Measurements from ENCODE around the gene TOP2B.

TOP2B gene

GRCh38 chr3:25633919-25634318 is 30.8 kb downstream of the TOP2B start:
- Mint-ChIP-seq H3K27ac (ENCODE audit: low read depth) (peak overlapping the region; percentile 56), H3K27me3 (no peaks in the 10 kb centered on the region), H3K9me3 (no peaks in the 10 kb centered on the region), H3K36me3 (ENCODE audit: insufficient read depth) (peaks cover 65% of the 10 kb centered on the region), H3K4me1 (peaks cover 16% of the 10 kb centered on the region), H3K4me3 (no peak overlapping the region)
- DNase-seq (ENCODE audit: low spot score in 2 of 2) (no peak), ATAC-seq (replicated peaks; ENCODE audit: extremely low read depth, poor library complexity, severe bottlenecking) (no peak)

GRCh38 chr3:25631989-25632388 is 32.7 kb downstream of the TOP2B start:
- DNase-seq (ENCODE audit: low spot score in 2 of 2) (no peak), ATAC-seq (replicated peaks; ENCODE audit: extremely low read depth, poor library complexity, severe bottlenecking) (no peak)
- Mint-ChIP-seq H3K27me3 (no peaks in the 10 kb centered on the region), H3K36me3 (ENCODE audit: insufficient read depth) (peaks cover 68% of the 10 kb centered on the region), H3K9me3 (no peaks in the 10 kb centered on the region), H3K27ac (ENCODE audit: low read depth) (no peak overlapping the region), H3K4me1 (peaks cover 16% of the 10 kb centered on the region), H3K4me3 (no peak overlapping the region)

DNA sequence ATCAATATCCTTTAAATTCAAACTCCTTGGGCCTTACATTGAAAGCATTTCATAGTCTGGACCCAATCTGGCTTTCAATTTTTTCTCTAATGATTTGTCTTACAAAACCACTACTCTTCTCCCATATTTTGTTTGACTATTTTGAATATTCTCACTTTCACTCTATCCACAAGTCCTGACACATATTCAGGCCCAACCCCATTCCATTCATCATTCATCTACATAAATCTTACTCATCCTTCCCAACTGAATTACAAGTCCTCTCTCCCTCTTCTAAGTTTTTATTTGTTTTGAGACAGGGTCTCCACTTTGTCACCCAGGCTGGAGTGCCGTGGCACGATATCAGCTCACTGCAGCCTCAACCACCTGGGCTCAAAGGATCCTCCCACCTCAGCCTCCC is 43.6 kb downstream of the TOP2B start:
- Mint-ChIP-seq H3K27me3 (no peaks in the 10 kb centered on the region), H3K4me3 (no peak overlapping the region), H3K4me1 (peaks cover 12% of the 10 kb centered on the region), H3K9me3 (no peaks in the 10 kb centered on the region), H3K27ac (ENCODE audit: low read depth) (no peak overlapping the region), H3K36me3 (ENCODE audit: insufficient read depth) (peaks cover 58% of the 10 kb centered on the region)
- ATAC-seq (replicated peaks; ENCODE audit: extremely low read depth, poor library complexity, severe bottlenecking) (no peak), DNase-seq (ENCODE audit: low spot score in 2 of 2) (no peak)

DNA sequence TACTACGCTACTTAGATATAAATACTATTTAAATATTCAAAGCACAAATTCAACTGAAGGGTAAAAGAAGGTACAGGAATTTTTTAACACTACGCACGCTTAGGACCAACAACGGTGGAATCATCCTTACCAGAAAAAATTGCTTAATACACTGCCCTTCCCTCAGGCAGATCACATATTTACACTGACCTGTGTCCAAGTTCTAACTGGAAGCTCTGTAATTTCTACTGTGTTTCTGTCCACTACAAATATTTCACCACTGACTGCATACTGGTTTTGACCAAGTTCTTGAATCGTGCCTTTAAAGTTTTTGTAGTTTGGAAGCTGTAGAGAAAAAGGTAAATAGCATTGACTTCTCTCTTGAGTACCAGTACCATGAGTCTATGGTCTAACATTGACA is 44.2 kb downstream of the TOP2B start:
- DNase-seq (ENCODE audit: low spot score in 2 of 2) (no peak), ATAC-seq (replicated peaks; ENCODE audit: extremely low read depth, poor library complexity, severe bottlenecking) (no peak)
- Mint-ChIP-seq H3K27ac (ENCODE audit: low read depth) (no peak overlapping the region), H3K9me3 (no peaks in the 10 kb centered on the region), H3K4me1 (peaks cover 12% of the 10 kb centered on the region), H3K36me3 (ENCODE audit: insufficient read depth) (peaks cover 56% of the 10 kb centered on the region), H3K4me3 (no peak overlapping the region), H3K27me3 (no peaks in the 10 kb centered on the region)

DNA sequence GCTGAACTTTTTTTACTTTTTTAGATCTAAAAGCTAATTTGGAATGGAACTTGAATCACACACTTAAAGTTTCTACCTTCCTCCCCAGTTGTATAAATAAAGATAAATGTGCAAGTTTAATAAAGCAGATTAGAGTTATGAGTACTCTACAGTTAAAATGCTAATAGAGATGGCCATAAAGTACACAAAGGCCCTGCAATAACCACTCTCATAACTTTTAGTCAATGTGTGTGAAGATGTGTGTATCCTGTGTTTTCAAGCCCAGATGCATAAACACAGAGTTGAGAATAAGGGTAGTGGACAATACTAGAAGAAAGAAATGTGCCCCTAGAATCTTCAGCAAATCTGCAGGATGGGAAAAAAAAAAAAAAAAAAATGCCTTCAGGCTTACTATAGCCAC is 45.3 kb downstream of the TOP2B start:
- peaks cover 12% of the 10 kb centered on the region for H3K4me1 Mint-ChIP-seq
- peak overlapping the region; percentile 21 for H3K27ac Mint-ChIP-seq (ENCODE audit: low read depth)
- no peak for DNase-seq (ENCODE audit: low spot score in 2 of 2)
- no peak for ATAC-seq (replicated peaks; ENCODE audit: extremely low read depth, poor library complexity, severe bottlenecking)
- H3K27me3 Mint-ChIP-seq, result no peaks in the 10 kb centered on the region
- H3K9me3 Mint-ChIP-seq, result no peaks in the 10 kb centered on the region
- peaks cover 53% of the 10 kb centered on the region for H3K36me3 Mint-ChIP-seq (ENCODE audit: insufficient read depth)
- no peak overlapping the region for H3K4me3 Mint-ChIP-seq

DNA sequence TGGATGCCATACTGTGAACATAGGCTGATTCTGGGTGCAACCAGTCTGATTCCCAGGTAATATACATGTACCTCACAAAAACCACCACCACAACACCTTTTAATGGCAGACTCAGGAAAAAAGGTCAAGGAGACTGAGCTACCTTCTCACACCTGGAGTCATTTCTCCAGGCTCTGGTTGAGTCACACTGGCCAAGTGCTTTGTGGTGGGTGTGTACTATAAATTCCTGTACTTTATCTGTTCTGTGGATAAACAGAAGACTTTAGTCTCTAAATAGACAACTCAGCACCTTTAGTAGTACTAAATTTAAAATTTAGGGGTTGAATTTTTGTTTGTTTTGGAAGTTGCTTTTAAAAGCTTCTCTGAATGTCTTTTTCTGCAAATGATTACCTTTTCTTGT is 46.7 kb downstream of the TOP2B start:
- Mint-ChIP-seq H3K4me3 (no peak overlapping the region), H3K4me1 (peaks cover 12% of the 10 kb centered on the region), H3K27me3 (no peaks in the 10 kb centered on the region), H3K27ac (ENCODE audit: low read depth) (peak overlapping the region; percentile 21), H3K9me3 (no peaks in the 10 kb centered on the region), H3K36me3 (ENCODE audit: insufficient read depth) (peaks cover 54% of the 10 kb centered on the region)
- DNase-seq (ENCODE audit: low spot score in 2 of 2), result no peak
- no peak for ATAC-seq (replicated peaks; ENCODE audit: extremely low read depth, poor library complexity, severe bottlenecking)

DNA sequence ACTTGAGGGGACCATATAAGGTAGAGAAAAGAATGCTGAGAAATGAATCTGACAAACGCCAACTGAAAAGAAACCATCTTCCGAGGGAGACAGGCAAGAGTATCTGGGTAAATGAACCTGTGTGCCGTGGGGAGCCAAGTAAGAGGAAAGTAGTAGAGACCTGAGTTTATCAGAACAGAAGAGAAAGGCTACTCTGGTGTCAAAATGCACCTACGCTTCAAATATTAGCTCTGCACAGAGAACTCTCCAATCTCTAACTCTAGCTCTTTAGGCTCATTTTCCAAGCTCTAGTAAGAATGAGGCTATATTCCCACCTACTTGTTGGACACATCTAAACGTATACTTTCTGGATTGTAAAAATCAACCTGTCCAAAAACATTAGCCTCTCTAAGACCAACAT is 53.5 kb downstream of the TOP2B start:
- Mint-ChIP-seq H3K36me3 (ENCODE audit: insufficient read depth) (peaks cover 65% of the 10 kb centered on the region), H3K27me3 (no peaks in the 10 kb centered on the region), H3K4me3 (no peak overlapping the region), H3K27ac (ENCODE audit: low read depth) (no peak overlapping the region), H3K4me1 (peaks cover 16% of the 10 kb centered on the region), H3K9me3 (no peaks in the 10 kb centered on the region)
- DNase-seq (ENCODE audit: low spot score in 2 of 2), result no peak
- no peak for ATAC-seq (replicated peaks; ENCODE audit: extremely low read depth, poor library complexity, severe bottlenecking)

GRCh38 chr3:25610779-25611178 is 53.9 kb downstream of the TOP2B start:
- H3K36me3 Mint-ChIP-seq (ENCODE audit: insufficient read depth), result peaks cover 67% of the 10 kb centered on the region
- H3K4me1 Mint-ChIP-seq, result peaks cover 16% of the 10 kb centered on the region

DNA sequence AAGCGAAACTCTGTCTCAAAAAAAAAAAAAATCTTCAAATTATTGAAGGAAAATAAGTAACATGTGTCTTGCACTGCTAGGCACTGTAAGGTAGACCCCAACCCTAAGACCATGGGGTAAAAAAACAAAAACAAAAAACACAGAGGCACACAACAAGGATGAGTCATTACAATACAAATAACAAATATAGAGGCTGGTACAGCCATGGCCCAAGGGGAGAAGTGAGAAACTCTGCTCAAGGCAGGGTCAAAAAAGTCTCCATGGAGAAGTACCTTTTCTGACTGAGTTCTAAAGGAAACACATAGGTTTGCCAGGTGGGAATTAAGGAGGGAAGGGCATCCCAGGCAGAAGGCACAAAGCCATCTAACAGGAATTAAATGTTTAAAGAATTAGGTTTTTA is 54.5 kb downstream of the TOP2B start:
- Mint-ChIP-seq H3K27me3 (no peaks in the 10 kb centered on the region), H3K36me3 (ENCODE audit: insufficient read depth) (peaks cover 71% of the 10 kb centered on the region), H3K9me3 (no peaks in the 10 kb centered on the region), H3K27ac (ENCODE audit: low read depth) (peak overlapping the region; percentile 56), H3K4me1 (peaks cover 16% of the 10 kb centered on the region), H3K4me3 (no peak overlapping the region)
- ATAC-seq (replicated peaks; ENCODE audit: extremely low read depth, poor library complexity, severe bottlenecking), result no peak
- no peak for DNase-seq (ENCODE audit: low spot score in 2 of 2)

More at GRCh38 chr3:25610779-25611178, 53.9 kb downstream of the TOP2B start:
- Mint-ChIP-seq H3K27ac (ENCODE audit: low read depth) (peak overlapping the region; percentile 56), H3K27me3 (no peaks in the 10 kb centered on the region), H3K4me3 (no peak overlapping the region), H3K9me3 (no peaks in the 10 kb centered on the region)
- ATAC-seq (replicated peaks; ENCODE audit: extremely low read depth, poor library complexity, severe bottlenecking) (no peak), DNase-seq (ENCODE audit: low spot score in 2 of 2) (no peak)

DNA sequence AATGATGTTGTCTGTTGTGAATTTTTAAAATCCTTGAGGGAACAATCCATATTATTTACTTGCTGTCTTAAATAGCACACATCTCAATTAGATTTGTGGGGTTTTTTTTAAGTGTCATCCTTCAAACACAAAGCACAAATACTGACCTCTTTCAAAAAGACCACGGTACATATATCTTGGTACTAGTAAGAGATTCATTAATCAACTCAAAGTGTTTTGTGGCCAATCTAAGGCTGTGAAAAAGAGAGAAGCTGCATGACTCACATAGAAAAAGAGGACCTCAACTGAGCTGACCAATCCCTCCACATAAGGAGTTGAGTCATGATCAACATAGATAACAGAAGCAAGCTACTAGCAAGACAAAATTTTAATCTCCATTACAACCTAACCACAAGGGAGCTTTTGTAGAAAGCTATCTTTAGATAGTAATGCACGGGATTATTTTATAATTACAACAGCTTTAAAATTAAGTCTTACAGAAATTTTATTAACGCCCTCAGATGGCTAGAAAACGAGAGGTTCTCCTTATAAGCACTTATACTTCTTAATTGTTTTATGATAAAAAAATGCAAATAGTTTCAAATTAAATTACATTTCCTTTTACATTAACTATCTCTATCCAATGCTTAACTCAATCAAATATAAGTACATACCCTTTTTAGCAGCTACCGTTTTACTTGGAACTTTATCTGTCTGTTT is 60.5 kb downstream of the TOP2B start:
- Mint-ChIP-seq H3K27me3 (no peaks in the 10 kb centered on the region), H3K9me3 (no peaks in the 10 kb centered on the region), H3K4me1 (no peaks in the 10 kb centered on the region), H3K27ac (ENCODE audit: low read depth) (peak overlapping the region; percentile 46), H3K4me3 (no peak overlapping the region), H3K36me3 (ENCODE audit: insufficient read depth) (peaks cover 63% of the 10 kb centered on the region)
- ATAC-seq (replicated peaks; ENCODE audit: extremely low read depth, poor library complexity, severe bottlenecking) (no peak), DNase-seq (ENCODE audit: low spot score in 2 of 2) (no peak)

GRCh38 chr3:25603703-25604102 is 61.0 kb downstream of the TOP2B start:
- ATAC-seq (replicated peaks; ENCODE audit: extremely low read depth, poor library complexity, severe bottlenecking), result no peak

DNA sequence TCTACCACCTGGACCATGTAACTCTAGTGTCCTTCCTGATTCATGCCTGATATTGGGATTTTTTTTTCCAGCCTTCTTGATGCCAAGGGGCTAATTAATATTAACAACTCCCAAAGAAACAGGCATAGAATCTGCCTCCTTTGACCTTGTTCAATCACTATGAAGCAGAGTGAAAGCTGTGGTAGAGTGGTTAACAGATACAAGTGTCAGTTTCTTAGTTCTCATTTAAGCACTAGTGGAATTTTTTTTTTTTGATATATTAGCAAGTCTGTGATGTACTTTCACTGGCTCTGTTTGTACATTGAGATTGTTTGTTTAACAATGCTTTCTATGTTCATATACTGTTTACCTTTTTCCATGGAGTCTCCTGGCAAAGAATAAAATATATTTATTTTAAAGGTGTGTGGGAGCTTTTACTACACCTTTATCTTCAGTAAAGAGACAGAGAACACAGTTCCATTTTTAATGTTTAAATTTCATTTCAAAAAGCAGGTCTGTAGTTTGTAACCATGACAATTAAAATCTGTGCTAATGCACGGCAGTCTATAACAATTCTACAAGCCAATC is 67.1 kb downstream of the TOP2B start:
- Mint-ChIP-seq H3K9me3 (no peaks in the 10 kb centered on the region), H3K4me3 (no peak overlapping the region), H3K27me3 (no peaks in the 10 kb centered on the region), H3K4me1 (no peaks in the 10 kb centered on the region), H3K27ac (ENCODE audit: low read depth) (peak overlapping the region; percentile 54), H3K36me3 (ENCODE audit: insufficient read depth) (peaks cover 36% of the 10 kb centered on the region)
- DNase-seq (ENCODE audit: low spot score in 2 of 2) (no peak), ATAC-seq (replicated peaks; ENCODE audit: extremely low read depth, poor library complexity, severe bottlenecking) (no peak)

More at GRCh38 chr3:25603703-25604102, 61.0 kb downstream of the TOP2B start:
- Mint-ChIP-seq H3K9me3 (no peaks in the 10 kb centered on the region), H3K4me3 (no peak overlapping the region), H3K27me3 (no peaks in the 10 kb centered on the region), H3K36me3 (ENCODE audit: insufficient read depth) (peaks cover 66% of the 10 kb centered on the region), H3K4me1 (no peaks in the 10 kb centered on the region), H3K27ac (ENCODE audit: low read depth) (peak overlapping the region; percentile 46)
- DNase-seq (ENCODE audit: low spot score in 2 of 2), result no peak

DNA sequence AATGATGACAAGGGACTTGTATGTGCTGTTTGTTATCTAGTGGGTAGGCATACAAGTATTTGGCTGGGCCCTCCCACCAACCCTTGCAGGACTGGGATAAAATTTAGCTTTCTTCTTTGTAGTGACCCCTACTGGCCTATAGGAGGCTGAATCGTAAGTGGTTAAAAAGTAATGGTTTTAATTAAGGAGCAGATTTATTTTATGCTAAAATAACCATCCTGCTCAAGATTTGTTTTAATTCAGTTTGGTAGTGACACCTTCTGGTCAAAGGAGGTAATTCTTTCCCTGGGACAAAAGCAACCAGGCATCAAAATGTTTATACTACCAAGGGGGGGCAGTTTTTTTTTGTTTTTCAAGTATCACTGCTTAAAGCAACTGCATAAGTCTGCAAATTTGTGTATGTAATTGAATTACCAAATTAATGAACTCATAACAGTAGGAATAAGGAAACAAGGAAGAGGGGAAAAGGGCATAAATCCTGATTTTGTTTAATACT is 70.7 kb downstream of the TOP2B start:
- Mint-ChIP-seq H3K4me1 (no peaks in the 10 kb centered on the region), H3K4me3 (no peak overlapping the region), H3K9me3 (no peaks in the 10 kb centered on the region), H3K27ac (ENCODE audit: low read depth) (no peak overlapping the region), H3K36me3 (ENCODE audit: insufficient read depth) (peaks cover 13% of the 10 kb centered on the region), H3K27me3 (no peaks in the 10 kb centered on the region)
- DNase-seq (ENCODE audit: low spot score in 2 of 2), result no peak
- peak; percentile 70 for ATAC-seq (replicated peaks; ENCODE audit: extremely low read depth, poor library complexity, severe bottlenecking)

Data from central memory CD8-positive, alpha-beta T cell (primary cell).